Thyroid gland (tissue), 4 donors: ENCODE results near the gene TCHP.

Source experiments
- POLR2A ChIP-seq, 2 donors: fragments of 450-650 bp; IDR thresholded peaks; one replicate each; pipeline ENCODE4 v1.6.1; 2017; ENCODE audit warnings: antibody characterized with exemption in 2 of 2, mild to moderate bottlenecking in 2 of 2, moderate library complexity in 1 of 2
- TF ChIP-seq, protein P1 (sequence below), 6 experiments: fragments of 200-600 bp in 3 of 6; fragments of 450-650 bp in 3 of 6; sonication (generic) in 3 of 6; IDR thresholded peaks; one replicate each; pipeline ENCODE4 v1.5.1; 2016 to 2019; ENCODE audit warnings: antibody characterized with exemption in 6 of 6, mild to moderate bottlenecking in 2 of 6, inconsistent platforms in 1 of 6, moderate library complexity in 1 of 6

DNA sequence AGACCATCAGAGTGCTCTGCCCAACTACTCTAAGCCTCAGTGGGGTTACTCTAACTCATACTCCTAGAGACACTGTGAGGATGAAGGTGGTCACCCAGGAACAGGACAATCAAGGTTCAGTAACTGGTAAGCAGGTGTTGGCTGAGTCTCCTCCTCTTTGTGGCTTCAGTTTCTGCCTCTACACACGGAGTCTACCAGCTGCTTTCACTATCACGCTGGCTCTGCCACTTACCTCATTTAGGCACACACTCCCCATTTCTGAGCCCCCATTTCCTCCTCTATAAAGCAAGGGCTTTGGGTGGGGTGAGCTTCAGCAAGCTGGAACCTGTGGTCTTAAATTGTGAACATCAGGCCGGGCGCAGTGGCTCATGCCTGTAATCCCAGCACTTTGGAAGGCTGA is 7.3 kb upstream of the TCHP start:
- TF ChIP-seq, protein P1, sequence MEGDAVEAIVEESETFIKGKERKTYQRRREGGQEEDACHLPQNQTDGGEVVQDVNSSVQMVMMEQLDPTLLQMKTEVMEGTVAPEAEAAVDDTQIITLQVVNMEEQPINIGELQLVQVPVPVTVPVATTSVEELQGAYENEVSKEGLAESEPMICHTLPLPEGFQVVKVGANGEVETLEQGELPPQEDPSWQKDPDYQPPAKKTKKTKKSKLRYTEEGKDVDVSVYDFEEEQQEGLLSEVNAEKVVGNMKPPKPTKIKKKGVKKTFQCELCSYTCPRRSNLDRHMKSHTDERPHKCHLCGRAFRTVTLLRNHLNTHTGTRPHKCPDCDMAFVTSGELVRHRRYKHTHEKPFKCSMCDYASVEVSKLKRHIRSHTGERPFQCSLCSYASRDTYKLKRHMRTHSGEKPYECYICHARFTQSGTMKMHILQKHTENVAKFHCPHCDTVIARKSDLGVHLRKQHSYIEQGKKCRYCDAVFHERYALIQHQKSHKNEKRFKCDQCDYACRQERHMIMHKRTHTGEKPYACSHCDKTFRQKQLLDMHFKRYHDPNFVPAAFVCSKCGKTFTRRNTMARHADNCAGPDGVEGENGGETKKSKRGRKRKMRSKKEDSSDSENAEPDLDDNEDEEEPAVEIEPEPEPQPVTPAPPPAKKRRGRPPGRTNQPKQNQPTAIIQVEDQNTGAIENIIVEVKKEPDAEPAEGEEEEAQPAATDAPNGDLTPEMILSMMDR (IDR thresholded peaks at IDR 0.05) = no peak
- no peak for TF ChIP-seq POLR2A (IDR thresholded peaks at IDR 0.05)
